Measurements from ENCODE around the gene OR2AE1. TPM values are rescaled to one million over a fixed set of nuclear protein-coding genes. Genes with fewer than 3 reads are reported as not detected.
"Not testable (repeated sequence)": the region's sequence is repeated elsewhere in the genome, so short reads cannot be mapped to it uniquely, and the experiment has no call there.

The OR2AE1 gene
- total RNA-seq, 1 donor from 2014 or later: not detected

DNA sequence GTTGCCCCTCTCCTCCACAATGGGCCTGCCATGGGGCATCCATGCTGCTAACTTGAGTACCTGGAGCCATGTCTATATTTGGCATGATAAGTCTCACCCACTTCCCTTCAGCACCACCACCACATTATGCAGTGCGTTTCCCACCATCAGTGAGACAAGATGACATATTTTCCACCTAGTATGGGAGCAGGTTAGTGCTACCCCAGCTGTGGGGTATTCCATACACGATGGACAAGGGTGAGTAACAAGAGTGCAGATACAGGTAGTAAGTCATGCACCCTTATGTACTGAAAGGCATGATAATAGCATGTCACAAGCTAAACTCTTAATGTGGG lies 21.2 kb upstream of the OR2AE1 start:
- H3K4me1 Mint-ChIP-seq (ENCODE audit: low read depth): no peaks in the 10 kb centered on the region
- TF ChIP-seq, protein P1, sequence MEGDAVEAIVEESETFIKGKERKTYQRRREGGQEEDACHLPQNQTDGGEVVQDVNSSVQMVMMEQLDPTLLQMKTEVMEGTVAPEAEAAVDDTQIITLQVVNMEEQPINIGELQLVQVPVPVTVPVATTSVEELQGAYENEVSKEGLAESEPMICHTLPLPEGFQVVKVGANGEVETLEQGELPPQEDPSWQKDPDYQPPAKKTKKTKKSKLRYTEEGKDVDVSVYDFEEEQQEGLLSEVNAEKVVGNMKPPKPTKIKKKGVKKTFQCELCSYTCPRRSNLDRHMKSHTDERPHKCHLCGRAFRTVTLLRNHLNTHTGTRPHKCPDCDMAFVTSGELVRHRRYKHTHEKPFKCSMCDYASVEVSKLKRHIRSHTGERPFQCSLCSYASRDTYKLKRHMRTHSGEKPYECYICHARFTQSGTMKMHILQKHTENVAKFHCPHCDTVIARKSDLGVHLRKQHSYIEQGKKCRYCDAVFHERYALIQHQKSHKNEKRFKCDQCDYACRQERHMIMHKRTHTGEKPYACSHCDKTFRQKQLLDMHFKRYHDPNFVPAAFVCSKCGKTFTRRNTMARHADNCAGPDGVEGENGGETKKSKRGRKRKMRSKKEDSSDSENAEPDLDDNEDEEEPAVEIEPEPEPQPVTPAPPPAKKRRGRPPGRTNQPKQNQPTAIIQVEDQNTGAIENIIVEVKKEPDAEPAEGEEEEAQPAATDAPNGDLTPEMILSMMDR (IDR thresholded peaks at IDR 0.05; ENCODE audit: unreplicated experiment): no peak
- peaks cover 11% of the 10 kb centered on the region for H3K36me3 Mint-ChIP-seq (ENCODE audit: insufficient read depth)
- H3K4me3 Mint-ChIP-seq (ENCODE audit: low read depth): no peak overlapping the region
- no peak overlapping the region for H3K27ac Mint-ChIP-seq
- no peak for DNase-seq (ENCODE audit: low spot score, unreplicated experiment)
- H3K27me3 Mint-ChIP-seq: no peaks in the 10 kb centered on the region
- no peaks in the 10 kb centered on the region for H3K9me3 Mint-ChIP-seq (ENCODE audit: low read depth)

- Mint-ChIP-seq H3K9me3 (ENCODE audit: low read depth) (no peaks in the 10 kb centered on the region), H3K4me1 (ENCODE audit: low read depth) (no peaks in the 10 kb centered on the region), H3K27me3 (no peaks in the 10 kb centered on the region), H3K4me3 (ENCODE audit: low read depth) (no peak overlapping the region), H3K27ac (no peak overlapping the region), H3K36me3 (ENCODE audit: insufficient read depth) (peaks cover 8% of the 10 kb centered on the region)
- no peak for DNase-seq (ENCODE audit: low spot score, unreplicated experiment)
- TF ChIP-seq, protein P1 (IDR thresholded peaks at IDR 0.05; ENCODE audit: unreplicated experiment): no peak
These were observed 20.6 kb upstream of the OR2AE1 start for GRCh38 chr7:99897322-99898022.

DNA sequence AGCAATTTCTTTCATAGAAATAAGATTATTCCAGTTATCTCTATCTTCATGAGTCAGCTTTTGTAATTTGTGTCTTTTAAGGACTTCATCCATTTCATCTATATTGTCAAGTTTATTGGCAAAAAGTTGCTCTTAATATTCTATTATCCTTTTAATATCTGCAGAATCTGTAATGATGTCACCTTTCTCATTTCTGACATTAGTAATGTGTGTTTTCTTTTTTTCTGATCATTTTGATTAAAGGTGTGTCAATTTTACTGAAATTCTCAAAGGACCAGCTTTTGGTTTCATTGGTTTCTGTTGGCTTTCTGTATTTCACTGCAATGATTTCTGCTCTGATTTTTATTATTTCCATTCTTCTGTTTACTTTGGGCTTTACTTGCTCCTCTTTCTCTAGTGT lies 17.9 kb upstream of the OR2AE1 start:
- H3K9me3 Mint-ChIP-seq (ENCODE audit: low read depth): peaks cover 7% of the 10 kb centered on the region
- H3K4me1 Mint-ChIP-seq (ENCODE audit: low read depth): no peaks in the 10 kb centered on the region
- H3K27ac Mint-ChIP-seq: no peak overlapping the region
- no peaks in the 10 kb centered on the region for H3K27me3 Mint-ChIP-seq
- DNase-seq (ENCODE audit: low spot score, unreplicated experiment): no peak
- TF ChIP-seq, protein P1 (IDR thresholded peaks at IDR 0.05; ENCODE audit: unreplicated experiment): no peak
- peaks cover 11% of the 10 kb centered on the region for H3K36me3 Mint-ChIP-seq (ENCODE audit: insufficient read depth)
- no peak overlapping the region for H3K4me3 Mint-ChIP-seq (ENCODE audit: low read depth)

DNA sequence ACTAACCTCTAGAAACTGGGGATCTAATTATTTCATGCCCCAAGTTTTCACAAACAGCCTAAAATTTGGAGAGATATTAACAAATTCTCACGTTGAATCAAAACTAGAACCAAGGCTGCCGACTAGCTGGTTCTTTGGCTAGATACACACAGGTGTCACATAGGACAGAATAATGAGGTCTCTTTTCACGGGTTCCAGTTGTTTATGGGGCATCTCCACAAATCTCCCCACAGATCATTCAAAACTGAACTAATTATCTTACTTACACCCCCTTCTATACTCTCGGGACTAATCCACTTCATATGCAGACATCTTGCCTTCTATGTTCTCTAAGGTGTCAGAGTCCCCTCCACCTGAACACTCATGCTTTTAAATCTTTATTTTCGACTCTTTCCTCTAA lies 16.4 kb upstream of the OR2AE1 start:
- TF ChIP-seq, protein P1 (IDR thresholded peaks at IDR 0.05; ENCODE audit: unreplicated experiment): no peak
- Mint-ChIP-seq H3K27me3 (no peaks in the 10 kb centered on the region), H3K27ac (no peak overlapping the region), H3K4me3 (ENCODE audit: low read depth) (no peak overlapping the region), H3K4me1 (ENCODE audit: low read depth) (no peaks in the 10 kb centered on the region), H3K9me3 (ENCODE audit: low read depth) (peaks cover 13% of the 10 kb centered on the region), H3K36me3 (ENCODE audit: insufficient read depth) (peaks cover 15% of the 10 kb centered on the region)
- DNase-seq (ENCODE audit: low spot score, unreplicated experiment): no peak

GRCh38 chr7:99890348-99890747 lies 13.5 kb upstream of the OR2AE1 start:
- H3K36me3 Mint-ChIP-seq (ENCODE audit: insufficient read depth): peaks cover 19% of the 10 kb centered on the region
- H3K27ac Mint-ChIP-seq; H3K27me3 Mint-ChIP-seq; H3K4me3 Mint-ChIP-seq (ENCODE audit: low read depth); DNase-seq (ENCODE audit: low spot score, unreplicated experiment); H3K4me1 Mint-ChIP-seq (ENCODE audit: low read depth): not testable (repeated sequence)
- peaks cover 13% of the 10 kb centered on the region for H3K9me3 Mint-ChIP-seq (ENCODE audit: low read depth)

- H3K27me3 Mint-ChIP-seq; DNase-seq (ENCODE audit: low spot score, unreplicated experiment): not testable (repeated sequence)
- peaks cover 24% of the 10 kb centered on the region for H3K9me3 Mint-ChIP-seq (ENCODE audit: low read depth)
These were observed 11.5 kb upstream of the OR2AE1 start for GRCh38 chr7:99888366-99888765.

More at GRCh38 chr7:99888366-99888765, 11.5 kb upstream of the OR2AE1 start:
- H3K36me3 Mint-ChIP-seq (ENCODE audit: insufficient read depth): peaks cover 23% of the 10 kb centered on the region
- H3K4me1 Mint-ChIP-seq (ENCODE audit: low read depth); H3K4me3 Mint-ChIP-seq (ENCODE audit: low read depth); H3K27ac Mint-ChIP-seq: not testable (repeated sequence)

All from progenitor cell of endocrine pancreas (in vitro differentiated cells).